VCaP (cell line): ENCODE data around the gene PCBD2.
"Not testable (repeated sequence)": the region's sequence is repeated elsewhere in the genome, so short reads cannot be mapped to it uniquely, and the experiment has no call there.

Source experiments
- H3K27ac ChIP-seq: fragments of 450-650 bp; 2 replicates; pipeline ENCODE4 v1.5.1; 2017
- TF ChIP-seq, protein P1 (sequence below): fragments of 450-650 bp; conservative IDR thresholded peaks from 2 replicates; pipeline ENCODE4 v1.5.1; 2017; ENCODE audit warnings: mild to moderate bottlenecking, moderate library complexity

Gene PCBD2

DNA sequence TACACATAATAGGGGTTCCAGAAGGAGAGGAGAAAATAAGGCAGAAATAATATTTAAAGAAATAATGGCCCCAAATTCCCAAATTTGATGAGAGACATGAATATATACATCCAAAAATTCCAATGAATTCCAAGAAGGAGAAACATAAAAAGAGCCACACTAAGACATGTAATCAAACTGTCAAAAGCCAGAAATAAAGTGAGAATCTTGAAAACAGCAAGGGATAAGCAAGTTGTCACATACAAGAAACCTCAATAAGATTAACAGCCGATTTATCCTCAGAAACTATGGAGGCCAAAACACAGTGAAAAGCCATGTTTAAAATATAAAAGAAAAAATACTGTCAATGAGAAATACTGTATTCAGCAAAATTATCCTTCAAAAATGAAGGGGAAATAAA lies 77.3 kb downstream of the PCBD2 start:
- H3K27ac ChIP-seq = no peak overlapping the region
- TF ChIP-seq, protein P1, sequence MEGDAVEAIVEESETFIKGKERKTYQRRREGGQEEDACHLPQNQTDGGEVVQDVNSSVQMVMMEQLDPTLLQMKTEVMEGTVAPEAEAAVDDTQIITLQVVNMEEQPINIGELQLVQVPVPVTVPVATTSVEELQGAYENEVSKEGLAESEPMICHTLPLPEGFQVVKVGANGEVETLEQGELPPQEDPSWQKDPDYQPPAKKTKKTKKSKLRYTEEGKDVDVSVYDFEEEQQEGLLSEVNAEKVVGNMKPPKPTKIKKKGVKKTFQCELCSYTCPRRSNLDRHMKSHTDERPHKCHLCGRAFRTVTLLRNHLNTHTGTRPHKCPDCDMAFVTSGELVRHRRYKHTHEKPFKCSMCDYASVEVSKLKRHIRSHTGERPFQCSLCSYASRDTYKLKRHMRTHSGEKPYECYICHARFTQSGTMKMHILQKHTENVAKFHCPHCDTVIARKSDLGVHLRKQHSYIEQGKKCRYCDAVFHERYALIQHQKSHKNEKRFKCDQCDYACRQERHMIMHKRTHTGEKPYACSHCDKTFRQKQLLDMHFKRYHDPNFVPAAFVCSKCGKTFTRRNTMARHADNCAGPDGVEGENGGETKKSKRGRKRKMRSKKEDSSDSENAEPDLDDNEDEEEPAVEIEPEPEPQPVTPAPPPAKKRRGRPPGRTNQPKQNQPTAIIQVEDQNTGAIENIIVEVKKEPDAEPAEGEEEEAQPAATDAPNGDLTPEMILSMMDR = no peak

DNA sequence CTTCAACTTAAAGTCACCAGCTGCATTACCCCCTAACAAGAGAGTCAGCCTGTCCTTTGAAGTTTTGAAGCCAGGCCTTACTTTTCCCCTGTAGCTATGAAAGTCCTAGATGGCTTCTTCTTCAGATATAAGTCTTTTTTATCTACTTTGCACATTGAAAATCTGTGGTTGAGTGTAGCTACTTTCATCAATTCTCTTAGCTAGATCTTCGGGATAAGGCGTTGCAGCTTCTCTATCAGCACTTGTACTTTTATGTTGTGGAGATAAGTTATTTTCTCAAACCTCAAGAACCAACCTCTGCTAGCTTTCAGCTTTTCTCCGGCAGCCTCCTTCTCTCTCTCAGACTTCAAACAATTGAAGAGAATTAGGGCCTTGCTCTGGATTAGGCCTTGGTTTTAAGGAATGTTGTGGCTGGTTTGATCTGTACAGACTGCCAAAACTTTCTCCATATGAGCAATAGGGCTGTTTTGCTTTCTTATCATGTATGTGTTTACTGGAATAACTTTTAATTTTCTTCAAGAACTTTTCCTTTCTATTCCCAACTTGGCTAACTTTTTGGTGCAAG lies 84.4 kb downstream of the PCBD2 start:
- no peak overlapping the region for H3K27ac ChIP-seq
- TF ChIP-seq, protein P1 = no peak

DNA sequence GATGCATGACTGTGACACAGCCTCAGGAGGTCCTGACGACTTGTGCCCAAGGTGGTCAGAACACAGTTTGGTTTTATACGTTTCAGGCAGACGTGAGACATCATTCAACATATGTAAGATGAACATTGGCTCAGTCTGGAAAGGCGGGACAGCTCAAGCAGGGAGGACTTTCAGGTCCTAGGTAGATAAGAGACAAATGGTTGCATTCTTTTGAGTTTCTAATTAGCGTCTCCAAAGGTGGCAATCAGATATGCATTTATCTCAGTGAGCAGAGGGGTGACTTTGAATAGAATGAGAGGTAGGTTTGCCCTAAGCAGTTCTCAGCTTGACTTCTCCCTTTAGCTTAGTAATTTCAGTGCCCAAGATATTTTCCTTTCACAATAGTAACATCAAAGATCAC lies 85.3 kb downstream of the PCBD2 start:
- not testable (repeated sequence) for H3K27ac ChIP-seq

DNA sequence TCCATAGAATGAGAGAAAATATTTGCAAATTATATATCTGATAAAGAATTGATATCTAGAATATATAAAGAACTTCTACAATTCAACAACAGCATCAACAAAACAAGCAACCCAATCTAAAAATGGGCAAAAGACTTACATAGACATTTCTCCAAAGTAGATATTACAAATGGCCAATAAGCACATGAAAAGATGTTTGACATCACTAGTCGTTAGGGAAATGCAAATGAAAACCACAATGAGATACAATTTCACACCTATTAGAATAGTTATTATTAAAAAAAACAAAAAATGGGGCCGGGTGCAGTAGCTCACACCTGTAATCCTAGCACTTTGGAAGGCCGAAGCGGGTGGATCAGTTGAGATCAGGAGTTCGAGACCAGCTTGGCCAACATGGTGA lies 87.2 kb downstream of the PCBD2 start:
- no peak overlapping the region for H3K27ac ChIP-seq
- TF ChIP-seq, protein P1 = no peak

DNA sequence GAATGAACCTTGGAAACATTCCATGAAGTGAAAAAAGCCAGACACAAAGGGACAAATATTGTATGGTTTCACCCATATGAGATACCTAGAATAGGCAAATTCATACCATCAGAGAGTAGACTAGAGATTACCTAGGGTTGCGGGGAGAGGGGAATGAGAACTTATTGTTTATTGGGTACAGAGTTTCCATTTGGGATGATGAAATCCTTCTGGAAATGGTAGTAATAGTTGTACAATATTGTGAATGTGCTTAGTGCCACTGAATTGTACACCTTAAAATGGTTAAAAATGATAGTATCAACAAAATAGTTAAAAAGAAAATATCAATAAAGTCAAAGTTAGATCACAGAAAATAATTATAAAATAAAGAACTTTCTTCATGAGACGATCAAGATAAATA lies 88.2 kb downstream of the PCBD2 start:
- TF ChIP-seq, protein P1 = no peak
- no peak overlapping the region for H3K27ac ChIP-seq

DNA sequence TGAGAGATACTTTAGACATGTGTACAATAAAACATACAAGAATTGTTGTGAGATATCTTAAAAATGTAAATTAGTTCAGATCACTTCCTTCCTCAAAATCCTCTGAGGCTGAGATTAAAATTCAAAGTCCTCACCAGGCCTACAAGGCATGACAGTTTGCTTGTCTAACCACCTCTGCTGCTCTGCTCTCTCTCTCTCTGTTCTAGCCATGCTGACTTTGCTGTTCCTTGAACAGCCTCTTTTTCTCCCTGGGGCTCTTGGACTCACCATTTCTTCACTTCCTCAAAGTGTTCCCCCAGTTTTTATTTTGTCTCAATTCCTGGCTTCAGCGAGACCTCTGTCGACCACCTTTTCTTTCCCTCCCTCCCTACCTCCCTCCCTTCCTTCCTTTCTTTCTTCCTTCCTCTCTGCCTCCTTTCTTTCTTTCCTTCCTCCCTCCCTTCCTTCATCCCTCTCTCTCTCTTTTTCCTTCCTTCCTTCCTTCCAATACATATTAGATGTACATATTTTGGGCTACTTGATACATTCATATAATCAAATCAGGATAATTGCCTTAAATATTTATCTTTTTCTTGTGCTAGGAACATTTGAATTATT lies 89.7 kb downstream of the PCBD2 start:
- H3K27ac ChIP-seq = no peak overlapping the region
- TF ChIP-seq, protein P1 = no peak

DNA sequence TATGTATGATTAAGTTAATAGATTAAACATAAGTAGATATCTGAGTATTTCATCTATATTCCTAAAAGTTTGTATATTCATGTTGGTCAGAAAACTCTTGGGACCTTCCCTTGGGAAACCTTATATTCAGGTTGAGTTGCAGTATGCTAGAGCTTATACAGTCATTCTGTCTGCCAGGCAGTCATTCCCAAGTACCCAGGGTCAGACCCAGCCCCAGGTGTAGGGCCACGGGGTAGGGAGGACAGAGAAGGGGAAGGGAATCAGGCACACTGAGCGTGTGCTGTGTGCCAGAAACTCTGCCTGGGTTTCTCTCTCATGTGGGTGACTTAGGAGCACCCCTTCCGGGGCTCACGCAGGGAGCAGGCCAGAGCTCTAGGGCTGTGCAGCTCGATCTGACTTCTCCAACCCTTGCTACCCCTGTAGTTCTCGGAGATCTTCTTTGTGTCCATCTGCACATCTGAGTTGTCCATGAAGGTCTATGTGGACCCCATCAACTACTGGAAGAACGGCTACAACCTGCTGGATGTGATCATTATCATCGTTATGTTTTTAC lies 91.0 kb downstream of the PCBD2 start:
- no peak overlapping the region for H3K27ac ChIP-seq
- TF ChIP-seq, protein P1 = no peak

DNA sequence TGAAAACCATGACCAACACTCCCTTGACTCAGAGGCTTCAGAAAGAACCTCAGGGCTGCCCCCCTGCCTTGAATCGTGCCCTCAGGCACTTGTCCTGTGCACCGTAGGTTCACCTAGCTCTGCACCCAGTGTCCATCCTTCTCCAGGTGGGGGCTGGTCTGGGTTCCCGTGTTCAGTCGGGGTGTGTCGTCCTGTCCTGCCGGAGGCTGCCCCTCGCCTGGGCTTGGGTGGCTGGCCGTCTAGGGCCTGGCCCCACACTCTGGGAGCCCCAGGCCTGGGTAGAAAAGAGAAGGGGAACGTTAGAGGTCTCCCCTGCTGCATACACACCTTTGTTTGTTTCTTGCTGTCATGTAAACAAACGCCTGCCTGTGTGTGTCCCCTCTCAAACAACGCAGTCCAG lies 92.1 kb downstream of the PCBD2 start:
- TF ChIP-seq, protein P1 = no peak
- H3K27ac ChIP-seq = no peak overlapping the region

DNA sequence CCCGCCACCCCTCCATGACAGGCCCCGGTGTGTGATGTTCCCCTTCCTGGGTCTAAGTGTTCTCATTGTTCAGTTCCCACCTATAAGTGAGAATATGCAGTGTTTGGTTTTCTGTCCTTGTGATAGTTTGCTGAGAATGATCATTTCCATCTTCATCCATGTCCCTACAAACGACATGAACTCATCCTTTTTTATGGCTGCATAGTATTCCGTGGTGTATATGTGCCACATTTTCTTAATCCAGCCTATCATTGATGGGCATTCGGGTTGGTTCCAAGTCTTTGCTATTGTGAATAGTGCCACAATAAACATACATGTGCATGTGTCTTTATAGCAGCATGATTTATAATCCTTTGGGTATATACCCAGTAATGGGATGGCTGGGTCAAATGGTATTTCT lies 93.1 kb downstream of the PCBD2 start:
- H3K27ac ChIP-seq = not testable (repeated sequence)
